Endothelial cell of umbilical vein (primary cell): ENCODE measurements around the gene TMPRSS4. TPM values are rescaled to one million over a fixed set of nuclear protein-coding genes. Genes with fewer than 3 reads are reported as not detected.

ENCODE experiments used
- BruUV-seq: library from RNA; stranded (reverse); fragments of 400-500 nt; replicated peaks from 2 replicates; lab custom pipeline; 2021; lab: Mats Ljungman, UMichigan
- CTCF ChIA-PET: fragments of 300-600, 350-600 bp; sonication (Branson Sonifier 250); formaldehyde crosslinking; loops from one replicate; lab custom pipeline; 2021; ENCODE audit warnings: antibody characterized with exemption, inconsistent platforms; lab: Charles Lee
- POLR2A ChIA-PET: fragments of 300-600, 350-600 bp; sonication (Branson Sonifier 250); formaldehyde crosslinking; loops from one replicate; lab custom pipeline; 2021; ENCODE audit warnings: antibody characterized with exemption, inconsistent platforms; lab: Charles Lee
- DNase-seq: peaks from one replicate; pipeline ENCODE4 v3.0.0-alpha.2; 2011; ENCODE audit warnings: low read depth, low spot score
- FAIRE-seq: peaks from 2 replicates; lab custom pipeline; 2011; peaks lifted over from hg19 to GRCh38; lab: Jason Lieb, UNC
- H2AFZ ChIP-seq: 2 replicates; pipeline ENCODE4 v1.6.0; 2012; ENCODE audit warnings: low read depth, low read length, control low read depth, inconsistent platforms
- H3K27ac ChIP-seq: 2 replicates; pipeline ENCODE4 v1.5.1; 2011; ENCODE audit warnings: low read depth, mild to moderate bottlenecking, control low read depth, low read length, moderate library complexity; ENCODE audit not compliant: insufficient read depth
- H3K27me3 ChIP-seq, 2 experiments: 2 replicates each; pipeline versions ENCODE4 v1.6.0 to v1.6.1; 2011; ENCODE audit warnings: low read length in 2 of 2, mixed read lengths in 1 of 2; ENCODE audit not compliant: control insufficient read depth in 2 of 2, insufficient read depth in 2 of 2
- H3K36me3 ChIP-seq, 2 experiments: 2 replicates in 1 of 2; 3 replicates in 1 of 2; pipeline ENCODE4 v1.5.1; 2011; ENCODE audit warnings: low read length in 2 of 2, mild to moderate bottlenecking in 1 of 2, moderate library complexity in 1 of 2; ENCODE audit not compliant: control insufficient read depth in 2 of 2, insufficient read depth in 2 of 2; ENCODE audit errors: extremely low read depth in 1 of 2
- H3K4me1 ChIP-seq: 3 replicates; pipeline ENCODE4 v1.5.1; 2011; ENCODE audit warnings: mild to moderate bottlenecking, low read length; ENCODE audit not compliant: control insufficient read depth, insufficient read depth; ENCODE audit errors: extremely low read depth
- H3K4me2 ChIP-seq: 2 replicates; pipeline ENCODE4 v1.6.1; 2011; ENCODE audit warnings: low read length, control low read depth, mixed read lengths; ENCODE audit not compliant: insufficient read depth
- H3K4me3 ChIP-seq, 3 experiments: fragments of 200-600 bp in 1 of 3; sonication (generic), shearing (Covaris generic) in 1 of 3; replicated peaks in 1 of 3; 2 replicates each; pipeline ENCODE4 v1.5.1; 2011 to 2016; ENCODE audit warnings: control low read depth in 3 of 3, low read length in 3 of 3, mild to moderate bottlenecking in 2 of 3, inconsistent platforms in 1 of 3, low read depth in 1 of 3, moderate library complexity in 1 of 3; ENCODE audit not compliant: insufficient read depth in 1 of 3
- H3K79me2 ChIP-seq: 2 replicates; pipeline ENCODE4 v1.6.0; 2012; ENCODE audit warnings: low read length, inconsistent platforms; ENCODE audit not compliant: control insufficient read depth, insufficient read depth
- H3K9ac ChIP-seq: replicated peaks from 2 replicates; pipeline ENCODE3; 2011; ENCODE audit warnings: low read length, control low read depth; ENCODE audit not compliant: insufficient read depth; ENCODE audit errors: extremely low read depth
- H3K9me1 ChIP-seq: replicated peaks from 3 replicates; pipeline ENCODE4 v1.6.0; 2011; ENCODE audit warnings: mild to moderate bottlenecking, low read length; ENCODE audit not compliant: control insufficient read depth, insufficient read depth; ENCODE audit errors: extremely low read depth
- H3K9me3 ChIP-seq: replicated peaks from 2 replicates; pipeline ENCODE4 v1.5.1; 2012; ENCODE audit warnings: low read length, inconsistent platforms; ENCODE audit not compliant: control insufficient read depth, insufficient read depth
- H4K20me1 ChIP-seq: replicated peaks from 2 replicates; pipeline ENCODE3; 2011; ENCODE audit warnings: mild to moderate bottlenecking, low read length; ENCODE audit not compliant: control insufficient read depth, insufficient read depth; ENCODE audit errors: extremely low read depth
- CTCF ChIP-seq, 2 donors: IDR thresholded peaks; 1 replicate in 1 of 2; 2 replicates in 1 of 2; pipeline ENCODE4 v1.5.1; 2011; ENCODE audit warnings: low read length in 2 of 2, mild to moderate bottlenecking in 2 of 2, moderate library complexity in 2 of 2, control low read depth in 1 of 2, inconsistent platforms in 1 of 2, low read depth in 1 of 2; ENCODE audit not compliant: insufficient read depth in 1 of 2; ENCODE audit errors: extremely low read depth in 1 of 2
- EZH2 ChIP-seq: IDR thresholded peaks from 2 replicates; pipeline ENCODE4 v1.6.1; 2012; ENCODE audit warnings: borderline replicate concordance, low read depth, mild to moderate bottlenecking, moderate library complexity, low read length, inconsistent platforms; ENCODE audit not compliant: severe bottlenecking
- FOS ChIP-seq: IDR thresholded peaks from 2 replicates; pipeline ENCODE4 v1.6.1; 2011; ENCODE audit warnings: mild to moderate bottlenecking, low read length, moderate library complexity, borderline replicate concordance; ENCODE audit not compliant: insufficient read depth
- GATA2 ChIP-seq: IDR thresholded peaks from 2 replicates; pipeline ENCODE4 v1.7.0; 2011; ENCODE audit warnings: low read depth, mild to moderate bottlenecking, moderate library complexity, mixed read lengths, low read length; ENCODE audit not compliant: insufficient read length, insufficient read depth
- JUN ChIP-seq: IDR thresholded peaks from 2 replicates; pipeline ENCODE4 v1.6.1; 2011; ENCODE audit warnings: borderline replicate concordance, low read depth; ENCODE audit not compliant: insufficient read length, insufficient read depth
- MYC ChIP-seq: IDR thresholded peaks from one replicate; pipeline ENCODE4 v1.6.1; 2011; ENCODE audit warnings: mild to moderate bottlenecking, low read depth, low read length
- POLR2A ChIP-seq: IDR thresholded peaks from 2 replicates; pipeline ENCODE4 v1.6.1; 2012; ENCODE audit warnings: low read depth, mild to moderate bottlenecking, control low read depth, low read length
- POLR2AphosphoS5 ChIP-seq: IDR thresholded peaks from 2 replicates; pipeline ENCODE4 v1.6.1; 2012; ENCODE audit warnings: low read depth, mild to moderate bottlenecking, control low read depth, low read length, moderate library complexity; ENCODE audit not compliant: insufficient read depth
- dilution Hi-C: fragments of 300-500 bp; cut with MboI; formaldehyde crosslinking; loops from one replicate; pipeline ENCODE4 v1.15.0; 2019; ENCODE audit warnings: low sequenced_read_pairs; ENCODE audit not compliant: extremely low pct_ligation_motif_present
- intact Hi-C: fragments of 100-400 bp; cut with micrococcal nuclease; formaldehyde crosslinking; loops from one replicate; pipeline ENCODE4 v1.10.0; 2022
- polyA plus RNA-seq, 4 experiments: library from polyadenylated mRNA; depleted of rRNA in 3 of 4; stranded (reverse) in 3 of 4; unstranded in 1 of 4; fragments of >200 nt; gene quantifications; 2 replicates each; pipeline versions ENCODE4 v1.2.1 to v1.2.3, GENCODE V29; 2011 to 2012; ENCODE audit warnings: missing spikeins in 1 of 4
- total RNA-seq: library from RNA; stranded (reverse); gene quantifications from 2 replicates; pipeline ENCODE4 v1.2.3, GENCODE V29; 2021
- TF ChIP-seq, protein P1 (sequence below): IDR thresholded peaks from 2 replicates; pipeline ENCODE4 v1.6.1; 2011; ENCODE audit not compliant: insufficient read depth, insufficient read length

TMPRSS4 gene
- total and polyA plus RNA-seq, 2 donors (not counting 3 experiments of a cell fraction or from before 2014, with no cell fraction given): not detected

DNA sequence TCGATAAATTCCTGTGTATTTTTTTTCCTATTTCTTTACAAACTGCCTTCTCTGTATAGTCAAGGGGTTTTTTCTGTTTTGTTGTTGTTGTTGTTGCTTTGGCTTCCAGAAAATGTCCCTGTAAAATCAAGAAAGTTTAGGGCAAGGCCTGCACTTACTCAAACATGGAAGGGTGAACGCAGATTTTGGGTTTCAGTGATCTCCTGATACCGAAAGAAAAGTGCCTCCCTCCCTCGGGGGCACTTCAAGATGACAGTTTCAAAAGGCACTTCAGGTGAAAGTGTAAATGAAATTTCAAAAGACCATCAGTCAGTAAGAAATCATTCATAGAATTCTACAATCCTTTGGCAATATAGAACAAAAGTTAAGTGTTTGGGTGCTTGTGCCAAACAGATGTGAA is 43.4 kb upstream of the TMPRSS4 start:
- no peaks in the 10 kb centered on the region for H3K9me1 ChIP-seq
- FAIRE-seq: no peak
- no peaks in the 10 kb centered on the region for H4K20me1 ChIP-seq
- no peak overlapping the region for H2AFZ ChIP-seq
- intact Hi-C loops: no loop called here
- TF ChIP-seq JUN (no peak), POLR2AphosphoS5 (no peak), EZH2 (no peak), CTCF (IDR thresholded peaks at IDR 0.05; ENCODE audit: extremely low read depth in 1 of 2, insufficient read depth in 1 of 2, low read depth in 1 of 2, low read length in 2 of 2) (no peak), POLR2A (no peak), MYC (no peak), GATA2 (no peak), FOS (no peak)
- TF ChIP-seq, protein P1, sequence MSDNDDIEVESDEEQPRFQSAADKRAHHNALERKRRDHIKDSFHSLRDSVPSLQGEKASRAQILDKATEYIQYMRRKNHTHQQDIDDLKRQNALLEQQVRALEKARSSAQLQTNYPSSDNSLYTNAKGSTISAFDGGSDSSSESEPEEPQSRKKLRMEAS: no peak
- no peak overlapping the region for H3K4me2 ChIP-seq
- no peak overlapping the region for H3K27ac ChIP-seq
- no peaks in the 10 kb centered on the region for H3K79me2 ChIP-seq
- ChIA-PET POLR2A (no interaction called here), CTCF (interaction anchor here (1.5 kb wide), 1 partner anchor 87 kb away, joined by 3 read pairs; no protein-coding TSS in a partner anchor)
- H3K9me3 ChIP-seq: no peaks in the 10 kb centered on the region
- no TSS peak for BruUV-seq
- no peaks in the 10 kb centered on the region for H3K4me1 ChIP-seq
- DNase-seq: no peak
- H3K9ac ChIP-seq: no peak overlapping the region
- no peaks in the 10 kb centered on the region for H3K27me3 ChIP-seq
- no peak overlapping the region for H3K4me3 ChIP-seq
- dilution Hi-C loops: no loop called here
- no peaks in the 10 kb centered on the region for H3K36me3 ChIP-seq
